SHP77 (cell line): ENCODE results near the gene LILRA2.
"Not testable (repeated sequence)": the region's sequence is repeated elsewhere in the genome, so short reads cannot be mapped to it uniquely, and the experiment has no call there.

Source experiments
- DNase-seq, 2 experiments: peaks; one replicate each; lab custom pipeline; 2025; lab: John Stamatoyannopoulos, UW

Gene LILRA2

GRCh38 chr19:54573330-54573872 is at the start of gene LILRA2:
TSS of gene LILRA2 (plus strand) at chr19:54573790. CDS start at chr19:54573879, 89 bp downstream.
- DNase-seq = no peak

GRCh38 chr19:54525636-54526035 is 48.0 kb upstream of the LILRA2 start:
- no peak for DNase-seq

DNA sequence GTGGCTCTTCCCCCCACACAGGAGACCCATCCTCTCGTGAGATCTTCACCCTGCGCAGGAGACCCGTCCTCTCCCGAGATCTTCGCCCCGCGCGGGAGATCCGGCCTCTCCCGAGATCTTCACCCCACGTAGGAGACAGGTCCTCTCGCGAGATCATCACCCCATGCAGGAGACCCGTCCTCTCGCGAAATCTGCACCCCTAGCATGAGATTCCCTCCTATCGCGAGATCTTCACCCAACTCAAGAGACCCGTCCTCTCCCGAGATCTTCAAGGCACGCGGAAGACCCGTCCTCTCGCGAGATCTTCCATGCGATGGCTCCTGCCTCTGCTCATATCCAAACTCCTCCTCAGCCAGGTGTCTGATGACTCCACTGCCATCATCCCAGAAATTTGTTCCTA is 46.6 kb upstream of the LILRA2 start:
- no peak for DNase-seq

GRCh38 chr19:54530866-54531265 is 42.7 kb upstream of the LILRA2 start:
- DNase-seq = peak in 1 of 2 experiments; percentile 46

DNA sequence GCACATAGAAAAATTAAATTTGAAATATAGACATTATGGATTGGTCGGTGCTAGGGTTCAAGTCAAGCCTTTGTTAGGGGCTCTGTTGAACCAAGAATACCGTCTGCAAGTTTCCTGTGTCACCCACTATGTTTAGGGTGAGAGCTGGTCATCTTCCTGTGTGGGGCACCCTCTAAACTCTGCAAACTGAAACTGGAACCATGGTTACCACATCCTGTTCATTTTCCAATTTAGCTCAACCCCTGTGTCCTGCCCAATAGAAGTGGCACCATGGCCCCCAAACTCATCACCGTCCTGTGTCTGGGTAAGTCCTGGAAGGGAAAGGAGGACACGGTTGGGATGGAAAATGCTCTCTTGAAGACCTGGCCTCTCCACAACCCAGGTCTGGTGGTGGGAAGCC is 41.1 kb upstream of the LILRA2 start:
- DNase-seq = no peak

- no peak for DNase-seq
Observed at GRCh38 chr19:54533476-54533875, 40.1 kb upstream of the LILRA2 start.

- no peak for DNase-seq
Observed at GRCh38 chr19:54534156-54534555, 39.4 kb upstream of the LILRA2 start.

GRCh38 chr19:54535601-54536000 is 38.0 kb upstream of the LILRA2 start:
- no peak for DNase-seq

DNA sequence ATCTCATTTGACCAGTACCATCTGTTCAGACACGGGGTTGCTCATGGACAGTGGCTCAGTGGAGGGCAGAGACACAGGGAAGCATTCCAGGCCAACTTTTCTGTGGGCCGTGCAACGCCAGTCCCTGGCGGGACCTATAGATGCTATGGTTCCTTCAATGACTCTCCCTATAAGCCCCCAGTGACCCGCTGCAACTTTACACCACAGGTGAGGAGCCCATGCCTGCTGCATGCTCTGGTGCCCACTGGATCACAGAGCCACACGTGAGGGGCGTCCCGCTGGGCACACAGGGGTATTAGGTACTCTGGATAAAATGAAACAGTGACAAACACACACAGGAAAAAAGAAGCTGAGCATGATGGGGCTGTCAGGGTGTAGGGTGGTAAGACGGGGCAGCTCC is 36.6 kb upstream of the LILRA2 start:
- no peak for DNase-seq

DNA sequence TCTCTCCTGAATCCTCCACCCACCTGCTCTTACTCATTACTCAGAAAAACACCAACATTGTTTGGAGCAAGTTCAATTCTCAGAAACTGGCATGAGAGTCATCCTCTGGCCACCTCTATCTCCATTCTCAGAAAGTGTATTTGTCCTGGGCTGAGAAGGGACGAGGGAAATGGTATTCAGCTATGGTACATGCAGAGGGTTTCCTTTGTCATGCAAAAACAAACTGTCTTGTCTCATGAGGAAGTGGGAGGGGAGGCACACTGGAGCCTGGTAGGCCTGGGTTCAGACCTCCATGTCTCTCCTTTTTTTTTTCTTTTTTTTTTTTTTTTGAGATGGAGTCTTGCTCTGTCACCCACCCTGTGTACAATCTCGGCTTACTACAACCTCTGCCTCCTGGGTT is 31.9 kb upstream of the LILRA2 start:
- no peak for DNase-seq

- no peak for DNase-seq
Observed at GRCh38 chr19:54548806-54549205, 24.8 kb upstream of the LILRA2 start.

GRCh38 chr19:54549224-54549623 is 24.4 kb upstream of the LILRA2 start:
- no peak for DNase-seq

GRCh38 chr19:54551293-54551692 is 22.3 kb upstream of the LILRA2 start:
- no peak for DNase-seq

DNA sequence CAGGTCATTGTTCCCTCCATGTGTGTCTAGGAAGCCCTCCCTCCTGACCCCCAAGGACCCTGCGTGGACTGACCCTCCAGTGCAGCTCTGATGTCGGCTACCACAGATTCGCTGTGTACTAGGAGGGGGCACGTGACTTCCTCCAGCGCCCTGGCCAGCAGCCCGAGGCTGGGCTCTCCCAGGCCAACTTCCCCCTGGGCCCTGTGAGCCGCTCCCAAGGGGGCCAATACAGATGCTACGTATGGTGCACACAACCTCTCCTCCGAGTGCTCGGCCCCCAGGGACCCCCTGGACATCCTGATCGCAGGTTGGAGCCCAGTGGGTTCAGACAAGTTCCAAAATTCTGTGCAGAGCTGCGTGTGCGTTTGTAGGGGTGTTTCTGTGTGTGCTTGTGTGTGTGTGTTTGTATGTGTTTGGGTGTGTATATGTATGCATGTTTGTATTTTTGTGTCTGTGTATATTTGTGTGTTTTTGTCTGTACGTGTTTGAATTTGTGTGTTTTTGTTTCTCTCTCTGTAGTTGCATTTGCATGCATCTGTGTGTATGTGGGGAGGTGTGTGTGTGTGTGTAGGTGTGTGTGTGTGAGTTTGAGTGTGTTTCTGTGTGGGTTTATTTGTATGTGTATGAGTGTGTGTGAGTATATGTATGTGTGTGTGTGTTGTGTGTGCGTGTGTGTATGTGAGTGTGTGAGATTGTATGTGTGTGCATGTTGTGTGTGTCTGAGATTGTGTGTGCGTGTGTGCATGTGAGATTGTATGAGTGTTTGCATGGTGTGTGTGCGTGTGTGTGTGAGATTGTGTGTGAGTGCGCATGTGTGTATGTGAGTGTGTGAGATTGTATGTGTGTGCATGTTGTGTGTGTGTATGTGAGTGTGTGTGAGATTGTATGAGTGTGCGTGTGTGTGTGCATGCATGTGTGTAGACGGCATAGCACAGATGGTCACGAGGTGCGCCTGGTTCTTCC is 21.4 kb upstream of the LILRA2 start:
- no peak for DNase-seq

DNA sequence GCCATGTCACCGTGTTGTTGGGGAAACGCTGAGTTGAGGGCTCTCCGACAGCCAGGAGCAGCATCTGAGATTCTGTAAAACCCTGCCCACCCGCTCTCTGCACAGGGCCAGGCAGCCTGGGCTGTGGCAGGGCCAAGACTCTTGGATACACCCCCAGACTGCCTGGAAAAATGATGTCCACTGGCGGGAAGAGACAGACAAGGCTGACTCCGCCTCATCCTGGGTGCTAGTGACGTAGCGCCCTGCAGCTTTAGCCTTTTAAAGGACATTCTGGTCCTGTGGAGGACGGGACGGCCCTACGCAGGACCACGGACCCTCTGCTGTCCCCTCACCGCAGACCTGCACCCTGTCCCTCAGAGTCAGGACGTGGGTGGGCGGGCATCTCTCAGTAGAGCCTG is 20.7 kb upstream of the LILRA2 start:
- DNase-seq = no peak

DNA sequence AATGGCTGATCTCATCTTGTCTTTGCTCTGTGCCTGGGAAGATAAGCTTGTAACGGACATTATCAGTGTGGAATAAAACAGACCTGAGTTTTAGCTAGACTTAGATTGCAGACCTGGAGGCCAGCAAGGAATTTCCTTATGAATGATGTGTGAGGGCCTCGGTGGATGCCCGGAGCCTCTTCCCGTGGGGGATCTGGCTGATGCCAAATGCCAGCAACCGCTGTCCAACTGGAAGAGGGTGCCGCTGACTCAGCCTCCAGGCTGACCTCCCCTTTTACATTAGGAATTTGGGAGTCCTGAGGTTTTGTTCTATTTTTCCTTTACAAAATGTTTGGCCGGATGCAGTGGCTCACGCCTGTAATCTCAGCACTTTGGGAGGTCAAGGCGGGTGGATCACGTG is 19.6 kb upstream of the LILRA2 start:
- DNase-seq = no peak

DNA sequence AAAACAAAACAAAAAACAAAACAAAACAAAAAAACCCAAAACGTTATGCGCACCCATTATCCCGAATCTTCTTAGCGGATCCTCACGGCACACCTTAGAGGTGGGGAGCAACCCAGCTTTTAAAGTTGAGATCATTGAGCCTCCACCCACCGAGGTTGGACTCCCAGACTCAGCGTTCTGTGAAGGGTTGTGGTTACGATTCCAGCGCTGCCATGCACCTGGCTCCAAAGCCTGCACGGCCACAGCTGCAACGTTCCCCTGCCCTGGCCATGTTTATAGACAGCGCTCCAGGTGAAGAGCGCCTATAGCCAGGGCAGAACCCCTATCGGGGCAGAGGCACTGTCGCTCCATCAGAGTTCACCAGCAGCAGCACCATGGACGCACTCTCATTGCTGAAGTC is 18.7 kb upstream of the LILRA2 start:
- DNase-seq = no peak

- DNase-seq = no peak
Observed at GRCh38 chr19:54556194-54556593, 17.4 kb upstream of the LILRA2 start.

GRCh38 chr19:54558339-54558738 is 15.3 kb upstream of the LILRA2 start:
- DNase-seq = no peak

- DNase-seq = no peak
Observed at GRCh38 chr19:54560881-54561385, 12.7 kb upstream of the LILRA2 start.

DNA sequence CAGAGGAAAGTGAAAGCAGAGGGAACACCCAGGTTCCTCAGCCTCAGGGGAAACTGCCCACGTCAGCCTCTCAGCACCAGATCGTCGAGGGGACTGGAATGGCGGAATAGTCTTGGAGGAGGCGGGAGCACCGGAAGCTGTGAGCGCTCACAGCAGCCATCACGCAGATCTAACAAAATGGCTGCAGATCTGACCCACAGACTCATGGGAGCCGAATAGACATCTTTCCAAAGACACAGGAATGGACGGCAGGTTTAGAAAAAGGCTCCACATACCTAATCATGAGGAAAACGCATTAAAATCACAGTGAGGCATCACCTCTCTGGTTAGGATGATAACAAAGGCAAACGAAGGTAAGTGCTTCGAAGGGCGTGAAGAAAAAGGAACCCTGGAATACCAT is 11.8 kb upstream of the LILRA2 start:
- no peak for DNase-seq

DNA sequence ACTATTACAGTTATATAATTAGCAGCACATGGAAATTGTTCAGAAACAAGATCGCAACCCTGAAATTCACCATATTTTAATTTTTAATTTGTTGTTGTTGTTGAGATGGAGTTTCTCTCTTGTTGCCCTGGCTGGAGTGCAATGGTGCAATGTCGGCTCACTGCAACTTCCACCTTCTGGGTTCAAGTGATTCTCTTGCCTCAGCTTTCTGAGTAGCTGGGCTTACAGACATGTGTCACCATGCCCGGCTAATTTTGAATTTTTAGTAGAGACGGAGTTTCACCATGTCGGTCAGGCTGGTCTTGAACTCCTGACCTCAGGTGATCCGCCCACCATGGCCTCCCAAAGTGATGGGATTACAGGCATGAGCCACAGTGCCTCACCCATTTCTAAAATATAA is 10.4 kb upstream of the LILRA2 start:
- DNase-seq = not testable (repeated sequence)

DNA sequence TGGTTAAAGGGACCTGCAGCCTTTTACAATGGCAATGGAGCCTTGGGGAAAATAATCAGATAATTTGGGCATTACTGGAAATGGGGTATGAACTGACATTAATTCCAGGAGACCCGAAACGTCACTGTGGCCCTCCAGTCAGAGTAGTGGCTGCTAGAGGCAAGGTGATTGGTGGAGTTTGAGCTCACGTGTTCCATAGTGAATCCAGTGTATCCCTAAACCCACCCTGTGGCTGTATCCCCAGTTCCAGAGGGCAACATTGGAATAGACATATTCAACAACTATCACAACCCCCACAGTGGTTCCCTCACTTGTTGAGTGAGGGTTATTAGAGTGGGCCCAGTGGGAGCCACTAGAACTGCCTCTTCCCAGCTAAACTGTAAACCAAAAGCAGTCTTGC is 3.3 kb upstream of the LILRA2 start:
- DNase-seq = no peak
